HG03097 (cell line): ENCODE results near the gene AKT3.

ENCODE experiments used
- ATAC-seq: cut with Tn5 transposase; IDR thresholded peaks from one replicate; pipeline ENCODE4 v1.9.1; 2021; ENCODE audit not compliant: unreplicated experiment, low FRiP score

Gene AKT3

GRCh38 chr1:243639027-243639658 is 210.9 kb downstream of the AKT3 start:
- ATAC-seq = no peak

GRCh38 chr1:243638186-243638585 is 211.9 kb downstream of the AKT3 start:
- ATAC-seq = no peak

GRCh38 chr1:243628476-243628907 is 221.6 kb downstream of the AKT3 start:
- ATAC-seq = no peak

- ATAC-seq = no peak
Measured at GRCh38 chr1:243623841-243624240, 226.2 kb downstream of the AKT3 start.

- no peak for ATAC-seq
Measured at GRCh38 chr1:243621973-243622372, 228.1 kb downstream of the AKT3 start.

- no peak for ATAC-seq
Measured at GRCh38 chr1:243620096-243620495, 229.9 kb downstream of the AKT3 start.

GRCh38 chr1:243609698-243610097 is 240.3 kb downstream of the AKT3 start:
- no peak for ATAC-seq

GRCh38 chr1:243605604-243606003 is 244.4 kb downstream of the AKT3 start:
- ATAC-seq = no peak

GRCh38 chr1:243601720-243602119 is 248.3 kb downstream of the AKT3 start:
- ATAC-seq = no peak

GRCh38 chr1:243598433-243598832 is 251.6 kb downstream of the AKT3 start:
- ATAC-seq = no peak

- no peak for ATAC-seq
Measured at GRCh38 chr1:243597383-243597782, 252.7 kb downstream of the AKT3 start.

GRCh38 chr1:243596431-243597062 is 253.5 kb downstream of the AKT3 start:
- peak; percentile 95 for ATAC-seq

GRCh38 chr1:243595527-243596210 is 254.4 kb downstream of the AKT3 start:
- peak; percentile 14 for ATAC-seq

GRCh38 chr1:243594455-243594854 is 255.6 kb downstream of the AKT3 start:
- ATAC-seq = no peak

GRCh38 chr1:243589286-243589685 is 260.8 kb downstream of the AKT3 start:
- peak; percentile 54 for ATAC-seq

GRCh38 chr1:243587823-243588560 is 262.1 kb downstream of the AKT3 start:
- ATAC-seq = peak; percentile 93

- ATAC-seq = no peak
Measured at GRCh38 chr1:243587285-243587684, 262.8 kb downstream of the AKT3 start.

GRCh38 chr1:243585982-243586381 is 264.1 kb downstream of the AKT3 start:
- ATAC-seq = no peak

GRCh38 chr1:243582326-243582725 is 267.7 kb downstream of the AKT3 start:
- ATAC-seq = no peak

- no peak for ATAC-seq
Measured at GRCh38 chr1:243580984-243581383, 269.1 kb downstream of the AKT3 start.

GRCh38 chr1:243580072-243580471 is 270.0 kb downstream of the AKT3 start:
- ATAC-seq = no peak
